Activated naive CD8-positive, alpha-beta T cell treated with anti-CD3 and anti-CD28 coated beads for 36 hours (primary cell): ENCODE measurements around the gene ZNF264. TPM values are rescaled to one million over a fixed set of nuclear protein-coding genes. Genes with fewer than 3 reads are reported as not detected.

Source experiments
- DNase-seq: peaks from one replicate; pipeline ENCODE4 v3.0.0; 2021
- H3K27ac Mint-ChIP-seq: one replicate; pipeline ENCODE4 v1.8.0; 2022; ENCODE audit warnings: mild to moderate bottlenecking, moderate library complexity, mixed read lengths
- H3K27me3 Mint-ChIP-seq: one replicate; pipeline ENCODE4 v1.8.0; 2022; ENCODE audit warnings: mild to moderate bottlenecking, mixed read lengths
- H3K36me3 Mint-ChIP-seq: one replicate; pipeline ENCODE4 v1.8.0; 2021; ENCODE audit warnings: mild to moderate bottlenecking, mixed read lengths
- H3K4me1 Mint-ChIP-seq: one replicate; pipeline ENCODE4 v1.8.0; 2021; ENCODE audit warnings: mixed read lengths
- H3K4me3 Mint-ChIP-seq: one replicate; pipeline ENCODE4 v1.8.0; 2022; ENCODE audit warnings: mild to moderate bottlenecking, moderate library complexity, mixed read lengths
- H3K9me3 Mint-ChIP-seq: one replicate; pipeline ENCODE4 v1.8.0; 2022; ENCODE audit warnings: mixed read lengths
- total RNA-seq, 2 experiments: library from RNA; stranded (reverse); gene quantifications; one replicate each; pipeline ENCODE4 v1.2.3, GENCODE V29; 2021

The ZNF264 gene
- total RNA-seq, 2 experiments from 2014 or later = 20.0 to 21.7 TPM

- DNase-seq = no peak
- Mint-ChIP-seq H3K36me3 (peaks cover 63% of the 10 kb centered on the region), H3K27ac (no peak overlapping the region), H3K4me1 (peaks cover 12% of the 10 kb centered on the region), H3K9me3 (peaks cover 5% of the 10 kb centered on the region), H3K27me3 (no peaks in the 10 kb centered on the region), H3K4me3 (no peak overlapping the region)
Measured at GRCh38 chr19:57269515-57270250, 78.4 kb downstream of the ZNF264 start.

GRCh38 chr19:57271280-57271679 lies 80.0 kb downstream of the ZNF264 start:
- peaks cover 13% of the 10 kb centered on the region for H3K4me1 Mint-ChIP-seq
- no peak overlapping the region for H3K4me3 Mint-ChIP-seq
- no peak overlapping the region for H3K27ac Mint-ChIP-seq
- no peak for DNase-seq
- peaks cover 2% of the 10 kb centered on the region for H3K9me3 Mint-ChIP-seq
- H3K36me3 Mint-ChIP-seq = peaks cover 63% of the 10 kb centered on the region
- no peaks in the 10 kb centered on the region for H3K27me3 Mint-ChIP-seq

Other genes with a start within 250 kb of the ZNF264 start
- not detected for gene USP29, start 71.5 kb upstream of the ZNF264 start, total RNA-seq
- gene ZIM3, start 46.3 kb upstream of the ZNF264 start, total RNA-seq = not detected
- not detected for gene DUXA, start 24.0 kb upstream of the ZNF264 start, total RNA-seq
- gene AURKC, start 39.5 kb downstream of the ZNF264 start, total RNA-seq = 1 to 10 TPM; 1.2 to 1.3 TPM
- gene ZNF805, start 49.1 kb downstream of the ZNF264 start, total RNA-seq = 1 to 10 TPM; 9.7 TPM
- gene ZNF460, start 89.0 kb downstream of the ZNF264 start, total RNA-seq = 10 to 100 TPM; 40.5 to 44.3 TPM
- 1 to 10 TPM; 8.2 to 8.4 TPM for gene ZNF543, start 129.0 kb downstream of the ZNF264 start, total RNA-seq
- 10 to 100 TPM; 10.3 to 10.5 TPM for gene ZNF304, start 159.8 kb downstream of the ZNF264 start, total RNA-seq
- gene TRAPPC2B, start 172.1 kb downstream of the ZNF264 start, total RNA-seq = 1 to 10 TPM; 6.3 to 8.2 TPM
- gene ZNF547, start 172.1 kb downstream of the ZNF264 start, total RNA-seq = 1 to 10 TPM; 1.6 to 1.8 TPM
- gene ZNF548, start 198.4 kb downstream of the ZNF264 start, total RNA-seq = 10 to 100 TPM; 17.4 to 18.5 TPM
- gene ZNF17, start 219.7 kb downstream of the ZNF264 start, total RNA-seq = 10 to 100 TPM; 10.5 to 12.3 TPM
- gene ZNF749, start 243.8 kb downstream of the ZNF264 start, total RNA-seq = 10 to 100 TPM; 23.6 to 24.8 TPM